ENCODE results near the gene SLAIN2. TPM values are rescaled to one million over a fixed set of nuclear protein-coding genes. Genes with fewer than 3 reads are reported as not detected.

Gene SLAIN2
- total RNA-seq, 1 donor from 2014 or later = 91.6 TPM

GRCh38 chr4:48315728-48316630, 25.4 kb upstream of the SLAIN2 start:
- no peaks in the 10 kb centered on the region for H3K9me3 ChIP-seq
- H3K4me3 ChIP-seq = no peak overlapping the region
- no peaks in the 10 kb centered on the region for H3K27me3 ChIP-seq (ENCODE audit: low read depth)
- no peak overlapping the region for H3K27ac ChIP-seq
- DNase-seq = no peak
- TF ChIP-seq, protein P1, sequence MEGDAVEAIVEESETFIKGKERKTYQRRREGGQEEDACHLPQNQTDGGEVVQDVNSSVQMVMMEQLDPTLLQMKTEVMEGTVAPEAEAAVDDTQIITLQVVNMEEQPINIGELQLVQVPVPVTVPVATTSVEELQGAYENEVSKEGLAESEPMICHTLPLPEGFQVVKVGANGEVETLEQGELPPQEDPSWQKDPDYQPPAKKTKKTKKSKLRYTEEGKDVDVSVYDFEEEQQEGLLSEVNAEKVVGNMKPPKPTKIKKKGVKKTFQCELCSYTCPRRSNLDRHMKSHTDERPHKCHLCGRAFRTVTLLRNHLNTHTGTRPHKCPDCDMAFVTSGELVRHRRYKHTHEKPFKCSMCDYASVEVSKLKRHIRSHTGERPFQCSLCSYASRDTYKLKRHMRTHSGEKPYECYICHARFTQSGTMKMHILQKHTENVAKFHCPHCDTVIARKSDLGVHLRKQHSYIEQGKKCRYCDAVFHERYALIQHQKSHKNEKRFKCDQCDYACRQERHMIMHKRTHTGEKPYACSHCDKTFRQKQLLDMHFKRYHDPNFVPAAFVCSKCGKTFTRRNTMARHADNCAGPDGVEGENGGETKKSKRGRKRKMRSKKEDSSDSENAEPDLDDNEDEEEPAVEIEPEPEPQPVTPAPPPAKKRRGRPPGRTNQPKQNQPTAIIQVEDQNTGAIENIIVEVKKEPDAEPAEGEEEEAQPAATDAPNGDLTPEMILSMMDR (IDR thresholded peaks at IDR 0.05) = peak; percentile 57
- ATAC-seq = peak; percentile 9 to 70
- H3K36me3 ChIP-seq = no peaks in the 10 kb centered on the region
- intact Hi-C loops (cut with DNase I) = no loop called here
- no peaks in the 10 kb centered on the region for H3K4me1 ChIP-seq

- DNase-seq (no peak), ATAC-seq (no peak)
- H3K4me3 ChIP-seq = no peak overlapping the region
- no peaks in the 10 kb centered on the region for H3K36me3 ChIP-seq
- intact Hi-C loops (cut with DNase I) = no loop called here
- H3K27ac ChIP-seq = no peak overlapping the region
- TF ChIP-seq, protein P1 (IDR thresholded peaks at IDR 0.05) = no peak
- no peaks in the 10 kb centered on the region for H3K4me1 ChIP-seq
- no peaks in the 10 kb centered on the region for H3K27me3 ChIP-seq (ENCODE audit: low read depth)
- no peaks in the 10 kb centered on the region for H3K9me3 ChIP-seq
Observed at GRCh38 chr4:48321312-48321711, 20.0 kb upstream of the SLAIN2 start.

DNA sequence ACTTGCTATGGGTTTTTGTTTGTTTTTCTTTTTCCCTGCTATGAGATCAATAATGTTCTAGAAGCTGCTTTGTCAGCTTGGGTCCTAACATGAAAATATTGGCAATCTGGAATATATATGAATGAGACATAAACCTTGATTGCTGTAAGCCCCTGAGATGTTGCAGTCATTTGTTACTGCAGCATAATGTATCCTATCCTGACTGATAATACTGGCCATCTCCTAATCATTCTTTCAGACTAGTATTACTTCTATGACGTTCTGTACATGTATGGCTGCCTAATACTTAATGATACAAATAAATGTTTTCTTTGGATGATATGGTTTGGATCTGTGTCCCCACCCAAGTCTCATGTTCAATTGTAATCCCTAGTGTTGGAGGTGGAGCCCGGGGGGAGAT, 19.3 kb upstream of the SLAIN2 start:
- TF ChIP-seq, protein P1 (IDR thresholded peaks at IDR 0.05) = no peak
- Histone ChIP-seq H3K36me3 (no peaks in the 10 kb centered on the region), H3K27me3 (ENCODE audit: low read depth) (no peaks in the 10 kb centered on the region), H3K4me1 (no peaks in the 10 kb centered on the region), H3K27ac (no peak overlapping the region), H3K4me3 (no peak overlapping the region), H3K9me3 (no peaks in the 10 kb centered on the region)
- DNase-seq (no peak), ATAC-seq (no peak)
- intact Hi-C loops (cut with DNase I) = no loop called here

DNA sequence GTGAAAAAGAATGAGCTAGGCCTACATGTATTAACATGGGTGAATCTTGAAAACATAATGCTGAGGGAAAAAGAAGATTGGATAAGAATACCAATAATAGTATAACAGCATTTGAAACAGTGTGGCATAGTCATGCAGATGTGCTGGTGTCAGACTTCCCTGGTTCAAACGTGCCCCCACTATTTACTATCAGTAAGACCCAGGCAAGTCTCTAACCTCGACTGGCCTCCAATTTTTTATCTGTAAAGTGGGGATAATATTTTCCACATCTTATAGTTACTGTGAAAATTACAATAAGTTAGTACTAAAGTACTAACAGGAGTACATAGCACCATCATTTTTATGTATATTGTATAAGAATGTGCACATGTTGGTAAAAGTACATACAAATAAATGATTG, 17.0 kb upstream of the SLAIN2 start:
- intact Hi-C loops (cut with DNase I) = no loop called here
- Histone ChIP-seq H3K27ac (no peak overlapping the region), H3K27me3 (ENCODE audit: low read depth) (no peaks in the 10 kb centered on the region), H3K9me3 (no peaks in the 10 kb centered on the region), H3K4me3 (no peak overlapping the region), H3K4me1 (no peaks in the 10 kb centered on the region), H3K36me3 (no peaks in the 10 kb centered on the region)
- TF ChIP-seq, protein P1 (IDR thresholded peaks at IDR 0.05) = no peak
- DNase-seq (no peak), ATAC-seq (no peak)

DNA sequence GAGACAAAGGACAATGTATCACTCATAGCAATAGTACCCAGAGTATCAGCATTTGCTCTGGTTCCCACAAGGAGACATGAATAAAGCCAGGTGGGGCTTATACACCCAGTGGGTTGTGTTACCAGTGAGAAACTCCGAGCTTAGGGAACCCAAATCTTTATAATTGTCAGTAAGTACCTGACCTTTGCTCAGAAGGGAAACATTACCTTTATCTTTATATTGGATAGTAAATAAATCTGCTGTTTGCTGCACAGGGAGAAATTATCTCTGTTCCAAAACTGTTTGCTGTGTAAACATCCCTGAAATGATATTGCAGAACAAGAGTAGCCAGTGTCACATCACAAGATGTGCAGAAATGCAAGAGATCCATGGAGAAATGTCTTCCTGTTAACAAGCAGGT, 12.1 kb upstream of the SLAIN2 start:
- H3K27ac ChIP-seq = no peak overlapping the region
- intact Hi-C loops (cut with DNase I) = no loop called here
- H3K4me1 ChIP-seq = no peaks in the 10 kb centered on the region
- ATAC-seq (no peak), DNase-seq (no peak)
- H3K27me3 ChIP-seq (ENCODE audit: low read depth) = no peaks in the 10 kb centered on the region
- H3K36me3 ChIP-seq = no peaks in the 10 kb centered on the region
- H3K9me3 ChIP-seq = no peaks in the 10 kb centered on the region
- no peak overlapping the region for H3K4me3 ChIP-seq
- TF ChIP-seq, protein P1 (IDR thresholded peaks at IDR 0.05) = no peak
